ENCODE data around the gene DPYD. TPM values are rescaled to one million over a fixed set of nuclear protein-coding genes. Genes with fewer than 3 reads are reported as not detected.

DPYD gene
- total and polyA plus RNA-seq, 11 donors, result 2.6 to 38.4 (median 7.8) TPM

DNA sequence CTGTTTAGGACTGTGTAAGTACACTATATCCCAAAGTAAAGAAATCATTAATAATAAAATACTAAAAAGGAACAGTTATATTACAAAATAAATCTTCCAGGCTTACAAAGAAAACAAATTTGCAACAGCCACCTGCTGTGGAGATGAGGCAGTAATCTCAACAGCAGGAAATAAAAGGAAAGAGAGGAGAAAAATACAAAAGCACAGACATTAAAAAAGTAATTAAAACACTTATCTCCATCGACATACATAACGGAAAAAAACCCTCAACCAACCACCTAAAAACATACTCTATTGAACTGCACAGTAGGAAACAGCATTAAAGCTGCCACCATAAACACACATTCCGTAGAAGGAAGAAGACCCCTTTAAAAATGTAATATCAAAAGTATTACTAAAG lies 317.6 kb downstream of the DPYD start:
- TF ChIP-seq POLR2A (IDR thresholded peaks at IDR 0.05), result no peak
- TF ChIP-seq, protein P1, sequence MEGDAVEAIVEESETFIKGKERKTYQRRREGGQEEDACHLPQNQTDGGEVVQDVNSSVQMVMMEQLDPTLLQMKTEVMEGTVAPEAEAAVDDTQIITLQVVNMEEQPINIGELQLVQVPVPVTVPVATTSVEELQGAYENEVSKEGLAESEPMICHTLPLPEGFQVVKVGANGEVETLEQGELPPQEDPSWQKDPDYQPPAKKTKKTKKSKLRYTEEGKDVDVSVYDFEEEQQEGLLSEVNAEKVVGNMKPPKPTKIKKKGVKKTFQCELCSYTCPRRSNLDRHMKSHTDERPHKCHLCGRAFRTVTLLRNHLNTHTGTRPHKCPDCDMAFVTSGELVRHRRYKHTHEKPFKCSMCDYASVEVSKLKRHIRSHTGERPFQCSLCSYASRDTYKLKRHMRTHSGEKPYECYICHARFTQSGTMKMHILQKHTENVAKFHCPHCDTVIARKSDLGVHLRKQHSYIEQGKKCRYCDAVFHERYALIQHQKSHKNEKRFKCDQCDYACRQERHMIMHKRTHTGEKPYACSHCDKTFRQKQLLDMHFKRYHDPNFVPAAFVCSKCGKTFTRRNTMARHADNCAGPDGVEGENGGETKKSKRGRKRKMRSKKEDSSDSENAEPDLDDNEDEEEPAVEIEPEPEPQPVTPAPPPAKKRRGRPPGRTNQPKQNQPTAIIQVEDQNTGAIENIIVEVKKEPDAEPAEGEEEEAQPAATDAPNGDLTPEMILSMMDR (IDR thresholded peaks at IDR 0.05), result no peak
- Histone ChIP-seq H3K9me3 (no peaks in the 10 kb centered on the region), H3K4me3 (no peak overlapping the region), H3K27ac (no peak overlapping the region), H3K4me1 (no peaks in the 10 kb centered on the region), H3K27me3 (no peaks in the 10 kb centered on the region), H3K36me3 (no peaks in the 10 kb centered on the region)
- DNase-seq (no peak), ATAC-seq (no peak)
- 86 to 89% (median 89%) methylated on average over 3 of the region's 3 CpGs for WGBS, 4 donors
- intact Hi-C loops (cut with DNase I), result no loop called here

DNA sequence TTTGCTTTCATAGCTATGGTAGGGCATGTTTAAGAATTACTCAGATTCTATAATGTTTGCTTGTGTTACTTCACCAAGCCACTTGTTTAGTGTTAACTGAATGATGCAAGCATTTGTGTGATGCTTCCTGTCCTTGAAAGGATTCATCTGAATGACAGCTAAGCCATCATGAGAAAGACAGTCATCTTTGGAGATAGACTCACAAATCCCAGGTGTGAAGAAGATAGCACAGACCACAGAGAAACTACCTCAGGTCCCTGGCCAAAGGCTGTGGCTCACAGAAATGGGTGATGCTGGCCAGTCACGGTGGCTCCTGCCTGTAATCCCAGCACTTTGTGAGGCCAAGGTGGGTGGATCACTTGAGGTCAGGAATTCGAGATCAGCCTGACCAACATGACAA lies 321.4 kb downstream of the DPYD start:
- no peaks in the 10 kb centered on the region for H3K9me3 ChIP-seq
- H3K4me3 ChIP-seq, result no peak overlapping the region
- ATAC-seq (no peak), DNase-seq (no peak)
- TF ChIP-seq, protein P1 (IDR thresholded peaks at IDR 0.05), result no peak
- H3K36me3 ChIP-seq, result peaks cover 0 to 6% (median 2%) of the 10 kb centered on the region in 9 donors
- H3K27ac ChIP-seq, result no peak overlapping the region
- no peaks in the 10 kb centered on the region for H3K27me3 ChIP-seq
- whole genome bisulfite sequencing, 4 donors, result 76 to 88% (median 85%) methylated on average over 2 of the region's 2 CpGs
- intact Hi-C loops (cut with DNase I), result no loop called here
- H3K4me1 ChIP-seq, result no peaks in the 10 kb centered on the region

DNA sequence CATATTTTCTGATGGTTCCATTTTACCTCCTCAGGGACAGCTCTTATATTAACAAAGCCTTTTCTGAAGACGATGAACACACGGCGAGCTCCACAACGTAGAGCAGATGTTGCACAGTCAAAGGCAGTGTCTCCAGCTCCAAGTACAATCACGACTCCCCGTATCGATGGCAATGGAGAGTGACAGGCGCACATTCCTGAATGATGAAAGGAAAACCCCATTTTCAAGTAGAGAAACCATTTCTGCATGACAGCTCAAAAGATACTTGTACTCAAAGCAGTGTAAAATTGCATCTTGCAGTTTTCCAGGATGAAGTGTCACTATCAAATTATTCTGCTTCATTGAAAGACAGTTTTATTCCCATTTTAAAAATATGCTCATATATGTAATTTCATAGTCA lies 327.6 kb downstream of the DPYD start:
- Histone ChIP-seq H3K4me1 (no peaks in the 10 kb centered on the region), H3K27ac (no peak overlapping the region), H3K9me3 (no peaks in the 10 kb centered on the region), H3K27me3 (no peaks in the 10 kb centered on the region), H3K36me3 (peaks cover 0 to 52% (median 15%) of the 10 kb centered on the region in 9 donors), H3K4me3 (no peak overlapping the region)
- DNase-seq, result no peak
- TF ChIP-seq, protein P1 (IDR thresholded peaks at IDR 0.05), result no peak
- no peak for TF ChIP-seq POLR2A (IDR thresholded peaks at IDR 0.05)
- ATAC-seq, result no peak
- intact Hi-C loops (cut with DNase I), result no loop called here
- WGBS, 4 donors, result 90 to 95% (median 93%) methylated on average over 8 of the region's 8 CpGs

DNA sequence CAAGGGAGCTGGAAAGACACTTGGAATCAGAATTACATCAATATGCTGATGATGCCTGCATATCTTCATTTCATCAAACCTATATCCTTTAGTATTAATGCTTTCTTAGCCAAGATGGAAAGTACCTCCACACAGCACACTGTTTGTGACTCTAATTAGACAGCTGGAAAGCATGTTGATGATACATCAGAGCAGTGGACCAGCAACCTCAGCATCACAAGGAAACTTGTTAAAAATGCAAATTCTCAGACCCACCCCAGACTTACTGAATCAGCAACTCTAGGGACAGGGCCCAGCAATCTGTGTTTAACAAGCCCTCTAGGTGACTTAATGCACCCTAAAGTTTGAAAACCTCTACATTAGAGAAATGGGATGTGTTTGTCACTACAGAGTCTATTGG lies 332.1 kb downstream of the DPYD start:
- intact Hi-C loops (cut with DNase I), result no loop called here
- DNase-seq (no peak), ATAC-seq (no peak)
- H3K4me3 ChIP-seq, result no peak overlapping the region
- H3K4me1 ChIP-seq, result no peaks in the 10 kb centered on the region
- H3K9me3 ChIP-seq, result peaks cover 0 to 9% (median 0%) of the 10 kb centered on the region in 12 donors
- TF ChIP-seq POLR2A (IDR thresholded peaks at IDR 0.05), result no peak
- TF ChIP-seq, protein P1 (IDR thresholded peaks at IDR 0.05), result no peak
- peaks cover 0 to 47% (median 11%) of the 10 kb centered on the region in 9 donors for H3K36me3 ChIP-seq
- no peaks in the 10 kb centered on the region for H3K27me3 ChIP-seq
- no peak overlapping the region for H3K27ac ChIP-seq
